Measurements from ENCODE around the gene GHRL.

DNA sequence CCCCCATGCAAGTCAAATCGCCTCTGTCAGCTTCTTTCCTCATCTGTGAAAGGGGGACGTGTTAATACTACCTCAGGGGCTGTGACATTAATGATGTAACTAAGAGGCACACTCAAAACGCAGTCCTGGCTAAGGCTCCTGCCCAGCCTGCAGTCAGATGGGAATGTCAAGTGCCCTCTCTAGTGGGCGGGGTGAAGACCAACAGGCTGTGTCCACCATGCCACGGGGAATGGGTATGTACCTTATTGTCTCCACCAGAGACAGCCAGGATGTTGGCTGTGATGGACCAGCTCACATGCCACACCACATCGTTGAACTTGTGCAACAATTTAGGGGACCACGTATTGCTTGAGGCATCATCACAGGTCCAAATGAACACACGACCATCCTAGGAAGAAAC lies 11.0 kb upstream of the GHRL start:
- TF ChIP-seq, protein P1, sequence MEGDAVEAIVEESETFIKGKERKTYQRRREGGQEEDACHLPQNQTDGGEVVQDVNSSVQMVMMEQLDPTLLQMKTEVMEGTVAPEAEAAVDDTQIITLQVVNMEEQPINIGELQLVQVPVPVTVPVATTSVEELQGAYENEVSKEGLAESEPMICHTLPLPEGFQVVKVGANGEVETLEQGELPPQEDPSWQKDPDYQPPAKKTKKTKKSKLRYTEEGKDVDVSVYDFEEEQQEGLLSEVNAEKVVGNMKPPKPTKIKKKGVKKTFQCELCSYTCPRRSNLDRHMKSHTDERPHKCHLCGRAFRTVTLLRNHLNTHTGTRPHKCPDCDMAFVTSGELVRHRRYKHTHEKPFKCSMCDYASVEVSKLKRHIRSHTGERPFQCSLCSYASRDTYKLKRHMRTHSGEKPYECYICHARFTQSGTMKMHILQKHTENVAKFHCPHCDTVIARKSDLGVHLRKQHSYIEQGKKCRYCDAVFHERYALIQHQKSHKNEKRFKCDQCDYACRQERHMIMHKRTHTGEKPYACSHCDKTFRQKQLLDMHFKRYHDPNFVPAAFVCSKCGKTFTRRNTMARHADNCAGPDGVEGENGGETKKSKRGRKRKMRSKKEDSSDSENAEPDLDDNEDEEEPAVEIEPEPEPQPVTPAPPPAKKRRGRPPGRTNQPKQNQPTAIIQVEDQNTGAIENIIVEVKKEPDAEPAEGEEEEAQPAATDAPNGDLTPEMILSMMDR (conservative IDR thresholded peaks at IDR 0.05; ENCODE audit: low read length): no peak
- no peak for TF ChIP-seq EZH2phosphoT487 (IDR thresholded peaks at IDR 0.05; ENCODE audit: borderline replicate concordance, low read depth, low read length)
